HepG2 (cell line): Measurements from ENCODE around the gene YPEL3. TPM values are rescaled to one million over a fixed set of nuclear protein-coding genes. Genes with fewer than 3 reads are reported as not detected.

Experiments used
- CREM ChIP-seq, 2 experiments: sonication (generic) in 1 of 2; formaldehyde crosslinking in 1 of 2; IDR thresholded peaks; 2 replicates each; pipeline versions ENCODE4 v1.4.0 to v1.6.1; 2016 to 2020; ENCODE audit warnings: antibody characterized with exemption in 1 of 2, mild to moderate bottlenecking in 1 of 2, missing genetic modification reagents in 1 of 2
- ETV6 ChIP-seq: sonication (generic); formaldehyde crosslinking; conservative IDR thresholded peaks from 2 replicates; pipeline ENCODE4 v1.4.0; 2020; ENCODE audit warnings: missing genetic modification reagents
- GFI1 ChIP-seq: sonication (generic); formaldehyde crosslinking; IDR thresholded peaks from 2 replicates; pipeline ENCODE4 v1.5.0; 2020; ENCODE audit warnings: missing genetic modification reagents, mild to moderate bottlenecking, borderline replicate concordance
- HMG20A ChIP-seq: IDR thresholded peaks from 2 replicates; pipeline ENCODE4 v1.6.1; 2016; ENCODE audit warnings: borderline replicate concordance
- HOXA9 ChIP-seq: sonication (generic); formaldehyde crosslinking; IDR thresholded peaks from 2 replicates; pipeline ENCODE4 v1.8.1; 2022; ENCODE audit warnings: missing genetic modification reagents, mild to moderate bottlenecking, moderate library complexity, borderline replicate concordance
- KLF9 ChIP-seq: IDR thresholded peaks from 2 replicates; pipeline ENCODE4 v1.6.1; 2016; ENCODE audit warnings: low read depth
- NFRKB ChIP-seq: fragments of 450-650 bp; IDR thresholded peaks from 2 replicates; pipeline ENCODE4 v1.6.1; 2017
- PAX8 ChIP-seq: sonication (generic); formaldehyde crosslinking; IDR thresholded peaks from 2 replicates; pipeline ENCODE4 v1.8.0; 2022; ENCODE audit warnings: mild to moderate bottlenecking, missing genetic modification reagents, borderline replicate concordance
- PRDM15 ChIP-seq: sonication (generic); formaldehyde crosslinking; IDR thresholded peaks from 2 replicates; pipeline ENCODE4 v1.4.0; 2020; ENCODE audit warnings: missing genetic modification reagents
- SRSF9 ChIP-seq: fragments of 200-400 bp; formaldehyde crosslinking; IDR thresholded peaks from 2 replicates; pipeline ENCODE4 v1.6.1; 2018; ENCODE audit warnings: borderline replicate concordance, mild to moderate bottlenecking, low read depth, low read length; ENCODE audit not compliant: insufficient read depth, poor library complexity, severe bottlenecking
- TRIM24 ChIP-seq: sonication (generic); formaldehyde crosslinking; IDR thresholded peaks from 2 replicates; pipeline ENCODE4 v1.8.0; 2022; ENCODE audit warnings: mild to moderate bottlenecking, missing genetic modification reagents
- U2AF1 ChIP-seq: fragments of 200-400 bp; formaldehyde crosslinking; optimal IDR thresholded peaks from 2 replicates; pipeline ENCODE3; 2017; ENCODE audit warnings: mild to moderate bottlenecking, low read depth, low read length
- XRCC5 ChIP-seq: fragments of 200-400 bp; formaldehyde crosslinking; optimal IDR thresholded peaks from 2 replicates; pipeline ENCODE3; 2017; ENCODE audit warnings: mild to moderate bottlenecking, low read length
- ZMYM3 ChIP-seq: sonication (generic); formaldehyde crosslinking; IDR thresholded peaks from 2 replicates; pipeline ENCODE4 v1.5.1; 2020; ENCODE audit warnings: mild to moderate bottlenecking, missing genetic modification reagents
- ZNF232 ChIP-seq: sonication (generic); formaldehyde crosslinking; IDR thresholded peaks from 2 replicates; pipeline ENCODE4 v1.4.0; 2020; ENCODE audit warnings: missing genetic modification reagents, borderline replicate concordance
- ZNF530 ChIP-seq: sonication (generic); formaldehyde crosslinking; IDR thresholded peaks from 2 replicates; pipeline ENCODE4 v1.5.0; 2020; ENCODE audit warnings: low read depth, mild to moderate bottlenecking, missing genetic modification reagents
- ZNF547 ChIP-seq: sonication (generic); formaldehyde crosslinking; IDR thresholded peaks from 2 replicates; pipeline ENCODE4 v1.5.1; 2020; ENCODE audit warnings: mild to moderate bottlenecking, missing genetic modification reagents
- ZNF704 ChIP-seq: sonication (generic); formaldehyde crosslinking; IDR thresholded peaks from 2 replicates; pipeline ENCODE4 v1.8.1; 2023; ENCODE audit warnings: mild to moderate bottlenecking, inconsistent platforms, moderate library complexity, missing genetic modification reagents, borderline replicate concordance
- polyA plus RNA-seq, 8 experiments: library from polyadenylated mRNA; depleted of rRNA in 3 of 8; stranded (reverse) in 7 of 8; unstranded in 1 of 8; fragments of >200 nt; fragmentation: Illumina TruSeq in 4 of 8; extraction: Trizol in 4 of 8; gene quantifications; 2 replicates each; pipeline versions ENCODE4 v1.2.1 to v1.2.3, GENCODE V29; 2011 to 2016; ENCODE audit warnings: low read depth in 4 of 8, missing spikeins in 1 of 8, mixed read lengths in 1 of 8; ENCODE audit not compliant: insufficient read depth in 1 of 8
- total RNA-seq, 5 experiments: library from RNA; depleted of rRNA; stranded (reverse); fragments of >200 nt; fragmentation: Illumina TruSeq; extraction: Trizol; gene quantifications; 2 replicates each; pipeline ENCODE4 v1.2.3, GENCODE V29; 2016; ENCODE audit warnings: low read depth in 1 of 5
- TF ChIP-seq, protein P1 (sequence below): IDR thresholded peaks from 2 replicates; pipeline ENCODE4 v1.6.1; 2016; ENCODE audit warnings: low read depth
- TF ChIP-seq, protein P2 (sequence below): sonication (generic); formaldehyde crosslinking; IDR thresholded peaks from 2 replicates; pipeline ENCODE4 v1.5.0; 2020; ENCODE audit warnings: mild to moderate bottlenecking, low read depth, missing genetic modification reagents, borderline replicate concordance
- TF ChIP-seq, protein P3 (sequence below): IDR thresholded peaks from 2 replicates; pipeline ENCODE4 v1.6.1; 2012; ENCODE audit warnings: inconsistent platforms

YPEL3 gene
- total and polyA plus RNA-seq, 2 of the 13 experiments (the other 11 are each of a cell fraction or from before 2014, with no cell fraction given), result 5.4 to 47.0 TPM

GRCh38 chr16:30092373-30093010, 3.5 kb downstream of the YPEL3 start (continued):
- 0 out of 2 replicates have a peak, but pooled peaks have one; percentile 68 for TF ChIP-seq ETV6 (CRISPR knock-in tag)
- no peak for TF ChIP-seq TRIM24
- TF ChIP-seq NFRKB, result no peak
- peak; percentile 97 for TF ChIP-seq ZMYM3 (CRISPR knock-in tag)
- 0 out of 2 replicates have a peak, but pooled peaks have one; percentile 13 for TF ChIP-seq HOXA9 (CRISPR knock-in tag)
- 0 out of 2 replicates have a peak, but pooled peaks have one; percentile 16 for TF ChIP-seq HMG20A (CRISPR knock-in tag)
- TF ChIP-seq XRCC5, result peak; percentile 92
- TF ChIP-seq, protein P1, sequence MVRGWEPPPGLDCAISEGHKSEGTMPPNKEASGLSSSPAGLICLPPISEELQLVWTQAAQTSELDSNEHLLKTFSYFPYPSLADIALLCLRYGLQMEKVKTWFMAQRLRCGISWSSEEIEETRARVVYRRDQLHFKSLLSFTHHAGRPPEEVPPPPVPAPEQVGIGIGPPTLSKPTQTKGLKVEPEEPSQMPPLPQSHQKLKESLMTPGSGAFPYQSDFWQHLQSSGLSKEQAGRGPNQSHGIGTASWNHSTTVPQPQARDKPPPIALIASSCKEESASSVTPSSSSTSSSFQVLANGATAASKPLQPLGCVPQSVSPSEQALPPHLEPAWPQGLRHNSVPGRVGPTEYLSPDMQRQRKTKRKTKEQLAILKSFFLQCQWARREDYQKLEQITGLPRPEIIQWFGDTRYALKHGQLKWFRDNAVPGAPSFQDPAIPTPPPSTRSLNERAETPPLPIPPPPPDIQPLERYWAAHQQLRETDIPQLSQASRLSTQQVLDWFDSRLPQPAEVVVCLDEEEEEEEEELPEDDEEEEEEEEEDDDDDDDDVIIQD (CRISPR knock-in tag), result no peak
- no peak for TF ChIP-seq ZNF704
- no peak for TF ChIP-seq GFI1 (CRISPR knock-in tag)
- 0 out of 2 replicates have a peak, but pooled peaks have one; percentile 41 for TF ChIP-seq KLF9 (CRISPR knock-in tag)
- TF ChIP-seq ZNF547, result no peak; the same call in 1 of the 2 replicates
- TF ChIP-seq SRSF9, result no peak
- TF ChIP-seq PAX8 (CRISPR knock-in tag), result 0 out of 2 replicates have a peak, but pooled peaks have one; percentile 65
- TF ChIP-seq CREM (IDR thresholded peaks at IDR 0.05), result peak; percentile 60; the same call in 1 of the 2 replicates
- no peak for TF ChIP-seq CREM (CRISPR knock-in tag; IDR thresholded peaks at IDR 0.05)
- no peak; the same call in 1 of the 2 replicates for TF ChIP-seq ZNF232 (CRISPR knock-in tag)
- no peak for TF ChIP-seq ZNF530 (CRISPR knock-in tag)
- TF ChIP-seq U2AF1, result no peak
- TF ChIP-seq, protein P2, sequence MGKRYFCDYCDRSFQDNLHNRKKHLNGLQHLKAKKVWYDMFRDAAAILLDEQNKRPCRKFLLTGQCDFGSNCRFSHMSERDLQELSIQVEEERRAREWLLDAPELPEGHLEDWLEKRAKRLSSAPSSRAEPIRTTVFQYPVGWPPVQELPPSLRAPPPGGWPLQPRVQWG, result no peak
- TF ChIP-seq, protein P3, sequence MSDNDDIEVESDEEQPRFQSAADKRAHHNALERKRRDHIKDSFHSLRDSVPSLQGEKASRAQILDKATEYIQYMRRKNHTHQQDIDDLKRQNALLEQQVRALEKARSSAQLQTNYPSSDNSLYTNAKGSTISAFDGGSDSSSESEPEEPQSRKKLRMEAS, result peak; percentile 95
- TF ChIP-seq PRDM15, result no peak; the same call in 1 of the 2 replicates
